ENCODE measurements around the gene DPH2.

The DPH2 gene

GRCh38 chr1:43969746-43970466 is at the start of gene DPH2:
TSS of gene DPH2 (plus strand) at chr1:43970010. CDS start at chr1:43970176, 166 bp downstream.
- peak; percentile 94 for DNase-seq

- no peak for DNase-seq
Observed at GRCh38 chr1:43921022-43921421, 48.8 kb upstream of the DPH2 start.

- DNase-seq: no peak
Observed at GRCh38 chr1:43924516-43924915, 45.3 kb upstream of the DPH2 start.

- no peak for DNase-seq
Observed at GRCh38 chr1:43925846-43926245, 44.0 kb upstream of the DPH2 start.

- no peak for DNase-seq
Observed at GRCh38 chr1:43930168-43930948, 39.5 kb upstream of the DPH2 start.

- no peak for DNase-seq
Observed at GRCh38 chr1:43930949-43931275, 38.9 kb upstream of the DPH2 start.

- no peak for DNase-seq
Observed at GRCh38 chr1:43931711-43932660, 37.8 kb upstream of the DPH2 start.

GRCh38 chr1:43932786-43933385 is 36.9 kb upstream of the DPH2 start:
- DNase-seq: no peak

GRCh38 chr1:43933386-43934100 is 36.3 kb upstream of the DPH2 start, which contains the start of gene ARTN:
TSS of gene ARTN (plus strand) at chr1:43933801. CDS start at chr1:43935657, 1,856 bp downstream.
- no peak for DNase-seq

GRCh38 chr1:43934101-43934985 is 35.5 kb upstream of the DPH2 start:
- peak; percentile 54 for DNase-seq

GRCh38 chr1:43934986-43935324 is 34.9 kb upstream of the DPH2 start:
- no peak for DNase-seq

- DNase-seq: no peak
Observed at GRCh38 chr1:43935711-43936427, 33.9 kb upstream of the DPH2 start.

- DNase-seq: no peak
Observed at GRCh38 chr1:43936431-43937151, 33.2 kb upstream of the DPH2 start.

GRCh38 chr1:43937179-43937865 is 32.5 kb upstream of the DPH2 start:
- DNase-seq: no peak

- no peak for DNase-seq
Observed at GRCh38 chr1:43938383-43938782, 31.4 kb upstream of the DPH2 start.

GRCh38 chr1:43938892-43939587 is 30.8 kb upstream of the DPH2 start:
- DNase-seq: no peak

- DNase-seq: no peak
Observed at GRCh38 chr1:43942411-43942810, 27.4 kb upstream of the DPH2 start.

- no peak for DNase-seq
Observed at GRCh38 chr1:43944860-43945259, 24.9 kb upstream of the DPH2 start.

Data from activated CD8-positive, alpha-beta memory T cell treated with anti-CD3 and anti-CD28 coated beads, Interleukin-2, amount 50 U/mL, for 4 hours (primary cell).